Karpas-422 (cell line): ENCODE measurements around the gene RBM39. TPM values are rescaled to one million over a fixed set of nuclear protein-coding genes. Genes with fewer than 3 reads are reported as not detected.
"Not testable (repeated sequence)": the region's sequence is repeated elsewhere in the genome, so short reads cannot be mapped to it uniquely, and the experiment has no call there.

Experiments used
- DNase-seq: peaks from one replicate; pipeline ENCODE4 v3.0.0-alpha.2; 2015
- H2AFZ ChIP-seq: fragments of 200-600 bp; sonication (generic); 2 replicates; pipeline ENCODE4 v1.6.1; 2014; ENCODE audit warnings: antibody characterized with exemption, low read length, mixed read lengths
- H3K27ac ChIP-seq: fragments of 200-600 bp; sonication (generic); 2 replicates; pipeline ENCODE4 v1.5.1; 2014; ENCODE audit warnings: mild to moderate bottlenecking, low read length, moderate library complexity
- H3K27me3 ChIP-seq: fragments of 200-600 bp; sonication (generic); 2 replicates; pipeline ENCODE4 v1.6.1; 2014; ENCODE audit warnings: low read length, mixed read lengths
- H3K36me3 ChIP-seq: fragments of 200-600 bp; sonication (generic); 2 replicates; pipeline ENCODE4 v1.6.1; 2014; ENCODE audit warnings: low read length, mixed read lengths; ENCODE audit not compliant: insufficient read depth
- H3K4me1 ChIP-seq: fragments of 200-600 bp; sonication (generic); 2 replicates; pipeline ENCODE4 v1.6.1; 2014; ENCODE audit warnings: mild to moderate bottlenecking, low read length, mixed read lengths
- H3K4me2 ChIP-seq: fragments of 200-600 bp; sonication (generic); 2 replicates; pipeline ENCODE4 v1.6.1; 2014; ENCODE audit warnings: low read length, low read depth, mild to moderate bottlenecking; ENCODE audit not compliant: poor library complexity, severe bottlenecking
- H3K4me3 ChIP-seq: fragments of 200-600 bp; sonication (generic); 2 replicates; pipeline ENCODE4 v1.5.1; 2014; ENCODE audit warnings: mild to moderate bottlenecking, antibody characterized with exemption, low read length, mixed read lengths
- H3K79me2 ChIP-seq: fragments of 200-600 bp; sonication (generic); 2 replicates; pipeline ENCODE4 v1.6.1; 2014; ENCODE audit warnings: mild to moderate bottlenecking, low read length, mixed read lengths
- H3K9ac ChIP-seq: fragments of 200-600 bp; sonication (generic); 2 replicates; pipeline ENCODE4 v1.6.0; 2014; ENCODE audit warnings: low read length
- H3K9me2 ChIP-seq: fragments of 200-600 bp; sonication (generic), shearing (Covaris generic); replicated peaks from 2 replicates; pipeline ENCODE4 v1.6.0; 2014; ENCODE audit warnings: mild to moderate bottlenecking, low read length, moderate library complexity; ENCODE audit not compliant: insufficient read depth
- H3K9me3 ChIP-seq: fragments of 300-700, 200-600 bp; sonication (generic); 2 replicates; pipeline ENCODE4 v1.6.1; 2014; ENCODE audit warnings: low read length, mixed read lengths
- H4K20me1 ChIP-seq: fragments of 200-600 bp; sonication (generic); 2 replicates; pipeline ENCODE4 v1.6.1; 2014; ENCODE audit warnings: mild to moderate bottlenecking, antibody characterized with exemption, low read length, low read depth; ENCODE audit not compliant: insufficient read depth
- total RNA-seq: library from RNA; depleted of rRNA; stranded (reverse); fragments of >200 nt; shearing (Covaris generic); gene quantifications from 2 replicates; pipeline ENCODE4 v1.2.3, GENCODE V29; 2014; ENCODE audit warnings: low replicate concordance

RBM39 gene
- total RNA-seq, 1 experiment from 2014 or later: 375 TPM

DNA sequence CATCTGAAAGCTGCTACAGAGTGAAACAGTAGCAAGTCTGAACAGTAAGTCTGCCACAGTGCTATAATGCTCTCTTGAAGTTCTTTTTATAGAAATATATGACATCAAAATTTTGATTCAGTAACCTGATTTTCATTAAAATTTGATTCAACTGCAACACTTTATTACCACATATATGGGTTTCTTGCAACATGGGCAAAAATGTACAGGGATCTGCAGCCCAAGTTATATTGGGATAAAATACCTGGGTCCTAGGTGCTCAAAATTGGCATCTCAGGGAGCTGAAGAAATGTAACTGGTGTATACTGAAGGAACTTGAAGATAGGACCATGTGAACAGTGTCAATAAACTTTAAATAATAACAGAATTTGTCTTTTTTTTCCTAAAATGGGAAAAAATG lies 32.0 kb downstream of the RBM39 start:
- H3K36me3 ChIP-seq: peaks cover 88% of the 10 kb centered on the region
- H3K79me2 ChIP-seq: peaks cover 64% of the 10 kb centered on the region
- no peaks in the 10 kb centered on the region for H3K9me2 ChIP-seq
- peaks cover 6% of the 10 kb centered on the region; the same call in 1 of the 2 replicates for H3K4me1 ChIP-seq
- peaks cover 53% of the 10 kb centered on the region for H4K20me1 ChIP-seq
- H3K27ac ChIP-seq: no peak overlapping the region; the same call in 1 of the 2 replicates
- no peak overlapping the region for H3K4me2 ChIP-seq
- no peaks in the 10 kb centered on the region for H3K27me3 ChIP-seq
- H2AFZ ChIP-seq: no peak overlapping the region
- no peaks in the 10 kb centered on the region for H3K9me3 ChIP-seq
- DNase-seq: no peak
- no peak overlapping the region for H3K9ac ChIP-seq
- H3K4me3 ChIP-seq: no peak overlapping the region

- Histone ChIP-seq H3K9me2 (no peaks in the 10 kb centered on the region), H3K27me3 (no peaks in the 10 kb centered on the region), H3K27ac (no peak overlapping the region), H3K4me1 (peaks cover 9% of the 10 kb centered on the region; the same call in 1 of the 2 replicates), H4K20me1 (peaks cover 52% of the 10 kb centered on the region), H2AFZ (no peak overlapping the region), H3K79me2 (peaks cover 58% of the 10 kb centered on the region), H3K4me2 (no peak overlapping the region), H3K9ac (no peak overlapping the region), H3K9me3 (no peaks in the 10 kb centered on the region), H3K4me3 (no peak overlapping the region), H3K36me3 (peaks cover 89% of the 10 kb centered on the region)
- DNase-seq: no peak
These were observed 32.8 kb downstream of the RBM39 start for GRCh38 chr20:35709259-35709658.

DNA sequence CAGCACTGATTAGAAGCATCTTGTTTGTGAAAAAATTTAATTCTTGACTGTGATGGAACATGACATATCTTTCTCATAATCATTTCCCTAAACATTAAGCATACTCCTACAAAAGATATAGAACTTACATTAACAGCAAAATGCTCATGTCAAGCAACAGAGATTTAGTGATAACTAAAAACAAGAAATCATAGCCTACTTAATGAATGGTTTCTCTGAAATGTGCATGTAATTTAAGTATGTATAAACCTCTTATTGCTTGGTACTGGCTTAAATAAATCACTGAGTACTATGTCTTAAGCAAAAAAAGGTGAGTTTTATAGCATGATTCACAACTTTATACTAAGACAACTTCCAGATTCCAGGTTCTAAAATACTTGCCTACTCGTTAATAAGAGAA lies 33.6 kb downstream of the RBM39 start:
- Histone ChIP-seq H4K20me1 (peaks cover 45% of the 10 kb centered on the region), H3K79me2 (peaks cover 51% of the 10 kb centered on the region)

GRCh38 chr20:35706591-35707529 lies 35.2 kb downstream of the RBM39 start:
- Histone ChIP-seq H3K79me2 (peaks cover 42% of the 10 kb centered on the region), H3K4me1 (peaks cover 12% of the 10 kb centered on the region; the same call in 1 of the 2 replicates)
- DNase-seq: not testable (repeated sequence)

More for the DNA sequence above, 33.6 kb downstream of the RBM39 start:
- no peaks in the 10 kb centered on the region for H3K9me2 ChIP-seq
- peaks cover 9% of the 10 kb centered on the region; the same call in 1 of the 2 replicates for H3K4me1 ChIP-seq
- H3K27ac ChIP-seq: no peak overlapping the region
- no peaks in the 10 kb centered on the region for H3K27me3 ChIP-seq
- H2AFZ ChIP-seq: no peak overlapping the region
- no peak overlapping the region for H3K4me2 ChIP-seq
- DNase-seq: no peak
- peaks cover 88% of the 10 kb centered on the region for H3K36me3 ChIP-seq
- H3K9ac ChIP-seq: no peak overlapping the region
- no peak overlapping the region for H3K4me3 ChIP-seq
- no peaks in the 10 kb centered on the region for H3K9me3 ChIP-seq

GRCh38 chr20:35705894-35706293 lies 36.2 kb downstream of the RBM39 start:
- not testable (repeated sequence) for H2AFZ ChIP-seq, H3K9me2 ChIP-seq, H3K9me3 ChIP-seq, H3K27me3 ChIP-seq, DNase-seq, H3K4me2 ChIP-seq, H3K27ac ChIP-seq, H3K4me3 ChIP-seq, H3K9ac ChIP-seq
- peaks cover 13% of the 10 kb centered on the region for H3K4me1 ChIP-seq
- peaks cover 77% of the 10 kb centered on the region for H3K36me3 ChIP-seq
- peaks cover 33% of the 10 kb centered on the region for H3K79me2 ChIP-seq
- H4K20me1 ChIP-seq: peaks cover 33% of the 10 kb centered on the region

More at GRCh38 chr20:35706591-35707529, 35.2 kb downstream of the RBM39 start:
- H3K27ac ChIP-seq, H3K4me3 ChIP-seq, H3K9ac ChIP-seq, H2AFZ ChIP-seq, H3K9me2 ChIP-seq, H3K27me3 ChIP-seq, H3K9me3 ChIP-seq, H3K4me2 ChIP-seq: not testable (repeated sequence)
- H4K20me1 ChIP-seq: peaks cover 42% of the 10 kb centered on the region
- H3K36me3 ChIP-seq: peaks cover 87% of the 10 kb centered on the region

DNA sequence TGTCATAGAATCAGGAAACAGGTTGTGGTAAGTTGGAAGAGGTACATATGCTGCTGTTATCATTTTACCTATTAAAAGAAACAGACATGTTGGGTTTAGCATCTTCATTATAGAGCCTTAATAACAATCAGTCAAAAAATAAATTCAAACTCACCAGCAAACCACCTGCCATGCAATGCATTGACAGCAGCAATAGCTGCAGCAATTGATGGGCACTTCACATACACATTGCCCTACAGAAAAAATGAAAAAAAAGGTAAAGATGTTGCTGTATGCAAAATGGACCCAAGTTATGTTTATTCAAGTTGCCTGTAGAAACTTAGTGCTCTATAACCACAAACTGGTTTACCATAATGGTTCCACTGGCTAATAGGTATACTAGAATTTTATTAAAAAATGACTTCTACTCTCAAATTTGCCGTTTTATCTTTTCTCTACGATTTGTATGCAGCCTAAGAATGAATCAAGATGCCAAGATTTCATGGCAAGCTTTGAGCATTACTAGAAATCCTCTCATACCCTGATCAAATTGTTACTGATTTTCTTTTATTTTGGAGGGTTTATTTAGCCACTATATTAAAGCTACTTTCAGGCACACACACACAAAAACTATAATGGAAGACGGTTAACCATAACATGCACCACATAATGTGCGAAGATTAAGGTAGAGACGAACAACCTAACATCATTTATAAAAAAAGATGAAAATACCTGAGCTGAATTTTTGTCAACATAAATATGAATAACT lies 37.4 kb downstream of the RBM39 start:
- H3K27ac ChIP-seq: no peak overlapping the region
- H3K36me3 ChIP-seq: peaks cover 65% of the 10 kb centered on the region
- H3K27me3 ChIP-seq: no peaks in the 10 kb centered on the region
- H3K9me2 ChIP-seq: no peaks in the 10 kb centered on the region
- peaks cover 23% of the 10 kb centered on the region; the same call in 1 of the 2 replicates for H4K20me1 ChIP-seq
- H3K4me1 ChIP-seq: peaks cover 23% of the 10 kb centered on the region
- H2AFZ ChIP-seq: no peak overlapping the region
- H3K4me3 ChIP-seq: no peak overlapping the region
- no peak overlapping the region for H3K4me2 ChIP-seq
- H3K79me2 ChIP-seq: peaks cover 23% of the 10 kb centered on the region
- no peak overlapping the region for H3K9ac ChIP-seq
- DNase-seq: no peak
- H3K9me3 ChIP-seq: no peaks in the 10 kb centered on the region

DNA sequence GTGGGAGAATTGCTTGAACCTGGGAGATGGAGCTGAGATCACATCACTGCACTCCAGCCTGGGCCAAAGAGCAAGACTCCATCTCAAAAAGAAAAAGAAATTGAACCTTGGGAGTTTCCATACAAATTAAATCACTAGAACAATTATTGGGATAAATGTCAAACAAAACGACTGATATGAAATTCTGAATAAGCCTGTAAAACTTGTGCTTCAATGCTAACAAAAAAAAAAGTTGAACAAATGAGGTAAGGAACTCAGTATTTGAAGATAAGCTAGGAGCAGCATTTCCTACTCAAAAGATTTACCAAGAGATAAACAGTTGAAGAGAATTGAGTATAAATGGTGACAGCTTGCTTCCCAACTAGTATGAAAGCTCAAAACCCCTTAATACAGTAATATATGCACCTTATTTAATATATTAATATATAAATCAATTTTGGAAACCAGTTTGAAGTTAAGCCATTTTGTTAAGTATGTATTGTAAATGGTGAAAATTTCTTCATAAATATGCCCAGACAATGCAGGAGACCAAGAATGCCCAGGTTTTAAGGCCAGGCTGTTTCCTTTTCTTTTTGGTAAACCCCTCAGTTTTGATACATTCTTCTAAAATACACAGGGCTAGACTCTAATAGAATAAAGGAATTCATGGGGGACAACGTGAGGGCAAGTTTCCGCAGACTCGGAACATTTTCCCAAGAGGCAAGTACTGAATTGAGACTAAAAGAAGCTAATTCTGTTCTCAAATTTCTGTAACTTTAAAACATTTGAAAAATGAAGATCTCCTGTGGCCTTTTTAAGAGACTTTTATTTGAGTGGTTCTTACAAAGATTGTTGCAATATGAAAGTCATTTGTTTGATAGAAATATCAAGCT lies 39.0 kb downstream of the RBM39 start:
- Histone ChIP-seq H3K9me3 (no peaks in the 10 kb centered on the region), H3K4me3 (no peak overlapping the region), H3K79me2 (peaks cover 19% of the 10 kb centered on the region), H3K36me3 (peaks cover 49% of the 10 kb centered on the region), H4K20me1 (peaks cover 10% of the 10 kb centered on the region; the same call in 1 of the 2 replicates), H3K27me3 (no peaks in the 10 kb centered on the region), H2AFZ (no peak overlapping the region), H3K4me2 (no peak overlapping the region), H3K9ac (no peak overlapping the region), H3K9me2 (no peaks in the 10 kb centered on the region), H3K27ac (no peak overlapping the region), H3K4me1 (peaks cover 27% of the 10 kb centered on the region)
- DNase-seq: no peak
